ENCODE measurements around the gene PPP1R3D.

DNA sequence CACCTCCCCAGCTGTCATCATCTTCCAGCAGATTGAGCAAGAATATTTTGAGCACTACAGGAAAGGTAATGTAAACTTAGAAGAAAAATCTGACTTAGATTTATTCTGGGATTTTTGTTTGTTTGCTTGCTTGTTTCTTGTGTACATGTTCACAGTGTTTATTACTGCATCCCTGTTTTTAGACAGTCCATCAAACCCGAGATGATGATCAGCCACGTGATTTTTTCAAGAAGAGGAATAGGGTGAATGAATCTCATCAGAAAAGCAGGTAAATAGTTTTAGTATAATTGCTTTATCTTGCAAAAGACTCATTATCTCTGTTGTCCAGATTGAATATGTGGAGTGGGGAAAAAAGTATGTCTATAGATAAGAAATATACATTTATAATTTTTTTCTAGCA lies 2.1 kb upstream of the PPP1R3D start:
- TF ChIP-seq, protein P1, sequence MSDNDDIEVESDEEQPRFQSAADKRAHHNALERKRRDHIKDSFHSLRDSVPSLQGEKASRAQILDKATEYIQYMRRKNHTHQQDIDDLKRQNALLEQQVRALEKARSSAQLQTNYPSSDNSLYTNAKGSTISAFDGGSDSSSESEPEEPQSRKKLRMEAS (CRISPR knock-in tag; IDR thresholded peaks at IDR 0.05), result no peak
- TF ChIP-seq, protein P2, sequence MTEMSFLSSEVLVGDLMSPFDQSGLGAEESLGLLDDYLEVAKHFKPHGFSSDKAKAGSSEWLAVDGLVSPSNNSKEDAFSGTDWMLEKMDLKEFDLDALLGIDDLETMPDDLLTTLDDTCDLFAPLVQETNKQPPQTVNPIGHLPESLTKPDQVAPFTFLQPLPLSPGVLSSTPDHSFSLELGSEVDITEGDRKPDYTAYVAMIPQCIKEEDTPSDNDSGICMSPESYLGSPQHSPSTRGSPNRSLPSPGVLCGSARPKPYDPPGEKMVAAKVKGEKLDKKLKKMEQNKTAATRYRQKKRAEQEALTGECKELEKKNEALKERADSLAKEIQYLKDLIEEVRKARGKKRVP (CRISPR knock-in tag; IDR thresholded peaks at IDR 0.05), result no peak
- TF ChIP-seq POLR2AphosphoS5 (IDR thresholded peaks at IDR 0.05; ENCODE audit: control insufficient read depth, insufficient read depth, low read depth, low read length) (no peak), FOS (IDR thresholded peaks at IDR 0.05; ENCODE audit: extremely low read depth, insufficient read length) (no peak), RAD21 (CRISPR knock-in tag; conservative IDR thresholded peaks at IDR 0.05 in 1 of 2, IDR thresholded peaks at IDR 0.05 in 1 of 2) (no peak), TCF7L2 (IDR thresholded peaks at IDR 0.05; ENCODE audit: low read depth, low read length) (no peak), ZNF217 (CRISPR knock-in tag; IDR thresholded peaks at IDR 0.05) (no peak), ZNF146 (CRISPR knock-in tag; IDR thresholded peaks at IDR 0.05; ENCODE audit: unreplicated experiment) (no peak), ETV5 (CRISPR knock-in tag; IDR thresholded peaks at IDR 0.05; ENCODE audit: low read depth) (no peak)
- TF ChIP-seq, protein P3, sequence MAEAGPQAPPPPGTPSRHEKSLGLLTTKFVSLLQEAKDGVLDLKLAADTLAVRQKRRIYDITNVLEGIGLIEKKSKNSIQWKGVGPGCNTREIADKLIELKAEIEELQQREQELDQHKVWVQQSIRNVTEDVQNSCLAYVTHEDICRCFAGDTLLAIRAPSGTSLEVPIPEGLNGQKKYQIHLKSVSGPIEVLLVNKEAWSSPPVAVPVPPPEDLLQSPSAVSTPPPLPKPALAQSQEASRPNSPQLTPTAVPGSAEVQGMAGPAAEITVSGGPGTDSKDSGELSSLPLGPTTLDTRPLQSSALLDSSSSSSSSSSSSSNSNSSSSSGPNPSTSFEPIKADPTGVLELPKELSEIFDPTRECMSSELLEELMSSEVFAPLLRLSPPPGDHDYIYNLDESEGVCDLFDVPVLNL (CRISPR knock-in tag; IDR thresholded peaks at IDR 0.05; ENCODE audit: low read depth), result no peak
- TF ChIP-seq, protein P4, sequence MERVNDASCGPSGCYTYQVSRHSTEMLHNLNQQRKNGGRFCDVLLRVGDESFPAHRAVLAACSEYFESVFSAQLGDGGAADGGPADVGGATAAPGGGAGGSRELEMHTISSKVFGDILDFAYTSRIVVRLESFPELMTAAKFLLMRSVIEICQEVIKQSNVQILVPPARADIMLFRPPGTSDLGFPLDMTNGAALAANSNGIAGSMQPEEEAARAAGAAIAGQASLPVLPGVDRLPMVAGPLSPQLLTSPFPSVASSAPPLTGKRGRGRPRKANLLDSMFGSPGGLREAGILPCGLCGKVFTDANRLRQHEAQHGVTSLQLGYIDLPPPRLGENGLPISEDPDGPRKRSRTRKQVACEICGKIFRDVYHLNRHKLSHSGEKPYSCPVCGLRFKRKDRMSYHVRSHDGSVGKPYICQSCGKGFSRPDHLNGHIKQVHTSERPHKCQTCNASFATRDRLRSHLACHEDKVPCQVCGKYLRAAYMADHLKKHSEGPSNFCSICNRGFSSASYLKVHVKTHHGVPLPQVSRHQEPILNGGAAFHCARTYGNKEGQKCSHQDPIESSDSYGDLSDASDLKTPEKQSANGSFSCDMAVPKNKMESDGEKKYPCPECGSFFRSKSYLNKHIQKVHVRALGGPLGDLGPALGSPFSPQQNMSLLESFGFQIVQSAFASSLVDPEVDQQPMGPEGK (CRISPR knock-in tag; IDR thresholded peaks at IDR 0.05; ENCODE audit: borderline replicate concordance), result no peak
